HepG2 (cell line): ENCODE results near the gene PRPSAP1. TPM values are rescaled to one million over a fixed set of nuclear protein-coding genes. Genes with fewer than 3 reads are reported as not detected.

ENCODE experiments used
- CHD4 ChIP-seq: fragments of 200-600 bp; sonication (generic); IDR thresholded peaks from 2 replicates; pipeline ENCODE4 v1.7.0; 2017; ENCODE audit warnings: mild to moderate bottlenecking, low read length, borderline replicate concordance
- DDIT3 ChIP-seq: sonication (generic); formaldehyde crosslinking; IDR thresholded peaks from 2 replicates; pipeline ENCODE4 v1.4.0; 2020; ENCODE audit warnings: mild to moderate bottlenecking, missing genetic modification reagents
- MZF1 ChIP-seq: sonication (generic); formaldehyde crosslinking; IDR thresholded peaks from 2 replicates; pipeline ENCODE4 v1.8.1; 2023; ENCODE audit warnings: mild to moderate bottlenecking, missing genetic modification reagents, borderline replicate concordance
- NFIC ChIP-seq: IDR thresholded peaks from 2 replicates; pipeline ENCODE4 v1.6.1; 2012; ENCODE audit warnings: mild to moderate bottlenecking, low read length, inconsistent platforms
- NRL ChIP-seq: sonication (generic); formaldehyde crosslinking; IDR thresholded peaks from 2 replicates; pipeline ENCODE4 v1.5.0; 2020; ENCODE audit warnings: missing genetic modification reagents, mild to moderate bottlenecking, moderate library complexity, borderline replicate concordance
- RAD21 ChIP-seq: fragments of 450-650 bp; formaldehyde crosslinking; IDR thresholded peaks from 2 replicates; pipeline ENCODE4 v1.5.0; 2020; ENCODE audit warnings: mild to moderate bottlenecking
- RELA ChIP-seq: sonication (generic); formaldehyde crosslinking; IDR thresholded peaks from 2 replicates; pipeline ENCODE4 v1.4.0; 2020; ENCODE audit warnings: missing genetic modification reagents
- TCF7L2 ChIP-seq: IDR thresholded peaks from 2 replicates; pipeline ENCODE4 v1.6.1; 2011; ENCODE audit warnings: mild to moderate bottlenecking, low read depth, low read length, moderate library complexity
- ZBTB1 ChIP-seq: sonication (generic); formaldehyde crosslinking; IDR thresholded peaks from 2 replicates; pipeline ENCODE4 v1.4.0; 2020; ENCODE audit warnings: missing genetic modification reagents, borderline replicate concordance
- ZBTB7A ChIP-seq: sonication (generic); formaldehyde crosslinking; IDR thresholded peaks from 2 replicates; pipeline ENCODE4 v1.8.0; 2022; ENCODE audit warnings: mild to moderate bottlenecking, missing genetic modification reagents
- ZFP90 ChIP-seq: sonication (generic); formaldehyde crosslinking; IDR thresholded peaks from 2 replicates; pipeline ENCODE4 v1.8.0; 2022; ENCODE audit warnings: missing genetic modification reagents, mild to moderate bottlenecking, inconsistent platforms, borderline replicate concordance
- ZNF142 ChIP-seq: sonication (generic); formaldehyde crosslinking; IDR thresholded peaks from 2 replicates; pipeline ENCODE4 v1.4.0; 2020; ENCODE audit warnings: missing genetic modification reagents
- ZNF24 ChIP-seq: fragments of 450-650 bp; IDR thresholded peaks from 2 replicates; pipeline ENCODE4 v1.6.1; 2017; ENCODE audit warnings: antibody characterized with exemption, mild to moderate bottlenecking
- ZNF430 ChIP-seq: sonication (generic); formaldehyde crosslinking; IDR thresholded peaks from 2 replicates; pipeline ENCODE4 v1.9.0; 2021; ENCODE audit warnings: mild to moderate bottlenecking, missing genetic modification reagents
- ZNF512B ChIP-seq: sonication (generic); formaldehyde crosslinking; IDR thresholded peaks from 2 replicates; pipeline ENCODE4 v1.5.1; 2020; ENCODE audit warnings: missing genetic modification reagents, mild to moderate bottlenecking, borderline replicate concordance
- ZNF572 ChIP-seq: sonication (generic); formaldehyde crosslinking; IDR thresholded peaks from 2 replicates; pipeline ENCODE4 v1.5.1; 2020; ENCODE audit warnings: mild to moderate bottlenecking, missing genetic modification reagents
- ZNF816 ChIP-seq: sonication (generic); formaldehyde crosslinking; IDR thresholded peaks from 2 replicates; pipeline ENCODE4 v1.8.0; 2022; ENCODE audit warnings: missing genetic modification reagents, mild to moderate bottlenecking, borderline replicate concordance
- ZXDC ChIP-seq: sonication (generic); formaldehyde crosslinking; IDR thresholded peaks from 2 replicates; pipeline ENCODE4 v1.5.0; 2020; ENCODE audit warnings: mild to moderate bottlenecking, missing genetic modification reagents
- polyA plus RNA-seq, 8 experiments: library from polyadenylated mRNA; depleted of rRNA in 3 of 8; stranded (reverse) in 7 of 8; unstranded in 1 of 8; fragments of >200 nt; fragmentation: Illumina TruSeq in 4 of 8; extraction: Trizol in 4 of 8; gene quantifications; 2 replicates each; pipeline versions ENCODE4 v1.2.1 to v1.2.3, GENCODE V29; 2011 to 2016; ENCODE audit warnings: low read depth in 4 of 8, missing spikeins in 1 of 8, mixed read lengths in 1 of 8; ENCODE audit not compliant: insufficient read depth in 1 of 8
- total RNA-seq, 5 experiments: library from RNA; depleted of rRNA; stranded (reverse); fragments of >200 nt; fragmentation: Illumina TruSeq; extraction: Trizol; gene quantifications; 2 replicates each; pipeline ENCODE4 v1.2.3, GENCODE V29; 2016; ENCODE audit warnings: low read depth in 1 of 5

PRPSAP1 gene
- total and polyA plus RNA-seq, 2 of the 13 experiments (the other 11 are each of a cell fraction or from before 2014, with no cell fraction given) = 91.1 to 314 TPM

- TF ChIP-seq ZNF816 (CRISPR knock-in tag) (no peak), ZNF512B (no peak), ZFP90 (CRISPR knock-in tag) (peak; percentile 23), ZBTB1 (no peak), ZNF572 (CRISPR knock-in tag) (no peak), ZNF142 (CRISPR knock-in tag) (peak; percentile 12; the same call in 1 of the 2 replicates), RAD21 (CRISPR knock-in tag) (peak; percentile 65; the same call in 1 of the 2 replicates), ZBTB7A (CRISPR knock-in tag) (peak; percentile 26), ZXDC (CRISPR knock-in tag) (no peak), TCF7L2 (no peak), NFIC (no peak; the same call in 1 of the 2 replicates), MZF1 (CRISPR knock-in tag) (no peak), NRL (CRISPR knock-in tag) (no peak), DDIT3 (CRISPR knock-in tag) (no peak), ZNF430 (CRISPR knock-in tag) (no peak), RELA (CRISPR knock-in tag) (0 out of 2 replicates have a peak, but pooled peaks have one; percentile 13), ZNF24 (no peak), CHD4 (no peak)
These were observed 30.7 kb upstream of the PRPSAP1 start, which contains the start of gene SPHK1 (continued) for GRCh38 chr17:76384222-76384986.
